Measurements from ENCODE around the gene ANAPC16. TPM values are rescaled to one million over a fixed set of nuclear protein-coding genes. Genes with fewer than 3 reads are reported as not detected.

The ANAPC16 gene
- total and polyA plus RNA-seq, 2 donors (not counting 1 experiment from before 2014, with no cell fraction given): 104 to 132 TPM

DNA sequence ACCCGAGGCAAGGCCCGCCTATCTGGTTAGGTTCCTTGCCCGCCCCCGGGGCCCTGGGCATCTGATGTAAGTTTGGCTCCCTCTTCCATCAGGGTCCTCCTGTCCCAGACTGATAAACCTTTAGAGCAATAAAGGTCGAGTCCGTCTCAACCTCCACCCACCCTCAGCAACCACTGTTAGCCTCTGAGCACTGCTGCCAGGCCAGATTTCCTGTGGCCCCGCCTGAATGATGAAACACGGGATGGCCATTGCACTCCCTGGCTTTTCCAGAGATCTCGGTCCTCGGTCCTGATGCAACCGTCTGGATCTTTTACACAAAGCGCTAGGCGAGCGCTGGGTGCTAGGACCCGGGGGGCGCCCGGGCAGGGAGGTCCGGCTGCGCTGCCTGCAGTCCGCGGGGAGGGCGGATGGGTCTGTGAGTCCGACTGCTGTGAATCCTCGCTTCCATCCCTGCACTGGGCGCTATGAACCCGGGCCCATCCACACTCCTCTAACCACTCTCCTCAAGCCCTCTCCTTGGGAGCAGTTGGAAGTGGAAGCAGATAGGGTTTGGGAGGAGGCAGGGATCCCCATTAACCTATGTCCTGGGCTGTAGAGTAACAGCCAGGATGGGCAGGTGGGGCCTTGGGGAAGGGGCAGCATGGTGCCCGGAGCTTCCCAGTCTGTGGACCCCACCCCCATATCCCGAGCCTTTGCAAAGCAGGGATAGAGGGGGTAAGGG is 57.0 kb downstream of the ANAPC16 start:
- no peaks in the 10 kb centered on the region for H3K9me3 ChIP-seq (ENCODE audit: control extremely low read depth in 1 of 3, control insufficient read depth in 2 of 3, insufficient read depth in 1 of 3, low read length in 2 of 3)
- ChIA-PET POLR2A (interaction anchor here (0.6 to 5.9 kb wide), 13 partner anchors 9 to 62 kb away, joined by 3 to 73 read pairs (median 16); partner anchors contain the start of genes ANAPC16 and ASCC1), CTCF (interaction anchor here (0.6 to 5.5 kb wide), 9 partner anchors 13 to 223 kb away, joined by 3 to 132 read pairs (median 18); no protein-coding TSS in a partner anchor)
- peak overlapping the region; percentile 62 to 99 (median 98) for H3K4me3 ChIP-seq (ENCODE audit: control extremely low read depth in 1 of 5, extremely low read depth in 1 of 5, insufficient read depth in 1 of 5, low read depth in 2 of 5, low read length in 4 of 5)
- peaks cover 22 to 33% of the 10 kb centered on the region in 2 donors for H3K4me1 ChIP-seq (ENCODE audit: control insufficient read depth in 2 of 2, insufficient read depth in 2 of 2, low read length in 2 of 2)
- peaks cover 24% of the 10 kb centered on the region for H3K79me2 ChIP-seq (ENCODE audit: control insufficient read depth, insufficient read depth, low read length)
- Mint-ChIP-seq H3K4me1 (peaks cover 45% of the 10 kb centered on the region), H3K27me3 (no peaks in the 10 kb centered on the region), H3K4me3 (peak overlapping the region; percentile 98), H3K9me3 (ENCODE audit: insufficient read depth) (no peaks in the 10 kb centered on the region), H3K27ac (peak overlapping the region; percentile 97)
- 7% methylated on average over 23 of the region's 28 CpGs for WGBS (ENCODE audit: insufficient coverage)
- DNase-seq (peak; percentile 67), ATAC-seq (ENCODE audit: low read depth) (no peak)
- peak overlapping the region; percentile 92 for H3K4me2 ChIP-seq (replicated peaks; ENCODE audit: low read depth, low read length, poor library complexity, severe bottlenecking)
- H2AFZ ChIP-seq (ENCODE audit: insufficient read depth, low read depth, low read length, poor library complexity, severe bottlenecking): peak overlapping the region; percentile 79
- intact Hi-C loops (cut with micrococcal nuclease): loop anchor here (1.0 to 10.0 kb wide), 7 partner anchors 12 to 1722 kb away; partner anchors contain the start of genes ANAPC16, ASCC1, MCU and VCL
- H3K27ac ChIP-seq (ENCODE audit: low read length in 2 of 2): peak overlapping the region; percentile 57 to 87
- H3K36me3 ChIP-seq (replicated peaks in 1 of 2; ENCODE audit: control extremely low read depth in 1 of 2, control insufficient read depth in 1 of 2, extremely low read depth in 1 of 2, insufficient read depth in 2 of 2, low read length in 1 of 2): peaks cover 0 to 15% of the 10 kb centered on the region in 2 experiments
- no peak for TF ChIP-seq EZH2 (IDR thresholded peaks at IDR 0.05; ENCODE audit: borderline replicate concordance, insufficient read depth, low read depth, low read length, poor library complexity, severe bottlenecking)
- TF ChIP-seq, protein P1, sequence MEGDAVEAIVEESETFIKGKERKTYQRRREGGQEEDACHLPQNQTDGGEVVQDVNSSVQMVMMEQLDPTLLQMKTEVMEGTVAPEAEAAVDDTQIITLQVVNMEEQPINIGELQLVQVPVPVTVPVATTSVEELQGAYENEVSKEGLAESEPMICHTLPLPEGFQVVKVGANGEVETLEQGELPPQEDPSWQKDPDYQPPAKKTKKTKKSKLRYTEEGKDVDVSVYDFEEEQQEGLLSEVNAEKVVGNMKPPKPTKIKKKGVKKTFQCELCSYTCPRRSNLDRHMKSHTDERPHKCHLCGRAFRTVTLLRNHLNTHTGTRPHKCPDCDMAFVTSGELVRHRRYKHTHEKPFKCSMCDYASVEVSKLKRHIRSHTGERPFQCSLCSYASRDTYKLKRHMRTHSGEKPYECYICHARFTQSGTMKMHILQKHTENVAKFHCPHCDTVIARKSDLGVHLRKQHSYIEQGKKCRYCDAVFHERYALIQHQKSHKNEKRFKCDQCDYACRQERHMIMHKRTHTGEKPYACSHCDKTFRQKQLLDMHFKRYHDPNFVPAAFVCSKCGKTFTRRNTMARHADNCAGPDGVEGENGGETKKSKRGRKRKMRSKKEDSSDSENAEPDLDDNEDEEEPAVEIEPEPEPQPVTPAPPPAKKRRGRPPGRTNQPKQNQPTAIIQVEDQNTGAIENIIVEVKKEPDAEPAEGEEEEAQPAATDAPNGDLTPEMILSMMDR (IDR thresholded peaks at IDR 0.05): no peak
- H3K27me3 ChIP-seq (replicated peaks in 1 of 4; ENCODE audit: control extremely low read depth in 1 of 4, control insufficient read depth in 3 of 4, insufficient read depth in 4 of 4, low read length in 3 of 4): no peaks in the 10 kb centered on the region
- peaks cover 25% of the 10 kb centered on the region for H4K20me1 ChIP-seq (ENCODE audit: control insufficient read depth, insufficient read depth, low read length, poor library complexity, severe bottlenecking)
- H3K9ac ChIP-seq (ENCODE audit: low read length): peak overlapping the region; percentile 91

All from B cell (primary cell).